LHCN-M2 (cell line): Measurements from ENCODE around the gene NFAT5. TPM values are rescaled to one million over a fixed set of nuclear protein-coding genes. Genes with fewer than 3 reads are reported as not detected.
A peak's percentile ranks its signal among the peaks of the same experiment; 100 is the strongest.
"Not testable (repeated sequence)": the region's sequence is repeated elsewhere in the genome, so short reads cannot be mapped to it uniquely, and the experiment has no call there.

Experiments
- DNase-seq: peaks from one replicate; pipeline ENCODE4 v3.0.0-alpha.2; 2012; ENCODE audit warnings: low read depth
- polyA plus RNA-seq: library from polyadenylated mRNA; unstranded; fragments of >200 nt; gene quantifications from one replicate; pipeline ENCODE4 v1.2.1, GENCODE V29; 2012; ENCODE audit warnings: missing spikeins
- total RNA-seq: library from RNA; depleted of rRNA; stranded (reverse); fragments of >200 nt; gene quantifications from 2 replicates; pipeline ENCODE4 v1.2.3, GENCODE V29; 2014; rRNA removed

NFAT5 gene
- 8.3 and 12.6 TPM in 2 replicates for total RNA-seq
- 6.4 TPM for polyA plus RNA-seq

GRCh38 chr16:69565671-69566239, at the start of gene NFAT5:
Gene NFAT5 (plus strand): TSS chr16:69565966. CDS start chr16:69566302, 336 bp downstream.
- peak; percentile 79 for DNase-seq

GRCh38 chr16:69517914-69518313, 47.9 kb upstream of the NFAT5 start:
- DNase-seq, result not testable (repeated sequence)

GRCh38 chr16:69520413-69520799, 45.4 kb upstream of the NFAT5 start:
- DNase-seq, result no peak

- DNase-seq, result no peak
These were observed 44.8 kb upstream of the NFAT5 start for GRCh38 chr16:69520800-69521602.

- no peak for DNase-seq
These were observed 43.7 kb upstream of the NFAT5 start for GRCh38 chr16:69522041-69522578.

GRCh38 chr16:69522732-69523404, 42.9 kb upstream of the NFAT5 start:
- peak; percentile 22 for DNase-seq

- DNase-seq, result no peak
These were observed 42.0 kb upstream of the NFAT5 start for GRCh38 chr16:69523566-69524305.

- no peak for DNase-seq
These were observed 38.7 kb upstream of the NFAT5 start for GRCh38 chr16:69526831-69527655.

- no peak for DNase-seq
These were observed 33.8 kb upstream of the NFAT5 start for GRCh38 chr16:69531988-69532387.

- no peak for DNase-seq
These were observed 32.9 kb upstream of the NFAT5 start for GRCh38 chr16:69532641-69533455.

- no peak for DNase-seq
These were observed 31.0 kb upstream of the NFAT5 start for GRCh38 chr16:69534720-69535119.

- DNase-seq, result peak; percentile 59
These were observed 30.4 kb upstream of the NFAT5 start for GRCh38 chr16:69535123-69536050.

- DNase-seq, result no peak
These were observed 28.1 kb upstream of the NFAT5 start for GRCh38 chr16:69537706-69538080.

GRCh38 chr16:69538808-69539207, 27.0 kb upstream of the NFAT5 start:
- peak; percentile 15 for DNase-seq

GRCh38 chr16:69542974-69543373, 22.8 kb upstream of the NFAT5 start:
- DNase-seq, result no peak

GRCh38 chr16:69544088-69544487, 21.7 kb upstream of the NFAT5 start:
- DNase-seq, result no peak

- not testable (repeated sequence) for DNase-seq
These were observed 19.1 kb upstream of the NFAT5 start for GRCh38 chr16:69546663-69547062.

GRCh38 chr16:69553332-69553731, 12.4 kb upstream of the NFAT5 start:
- no peak for DNase-seq

- DNase-seq, result no peak
These were observed 11.3 kb upstream of the NFAT5 start for GRCh38 chr16:69554495-69554894.
